HG03439 (cell line): ENCODE data around the gene DCP1B.
A peak's percentile ranks its signal among the peaks of the same experiment; 100 is the strongest.

ENCODE experiments used
- ATAC-seq: cut with Tn5 transposase; IDR thresholded peaks from one replicate; pipeline ENCODE4 v1.9.1; 2021; ENCODE audit warnings: mild to moderate bottlenecking, moderate library complexity; ENCODE audit not compliant: unreplicated experiment

The DCP1B gene

DNA sequence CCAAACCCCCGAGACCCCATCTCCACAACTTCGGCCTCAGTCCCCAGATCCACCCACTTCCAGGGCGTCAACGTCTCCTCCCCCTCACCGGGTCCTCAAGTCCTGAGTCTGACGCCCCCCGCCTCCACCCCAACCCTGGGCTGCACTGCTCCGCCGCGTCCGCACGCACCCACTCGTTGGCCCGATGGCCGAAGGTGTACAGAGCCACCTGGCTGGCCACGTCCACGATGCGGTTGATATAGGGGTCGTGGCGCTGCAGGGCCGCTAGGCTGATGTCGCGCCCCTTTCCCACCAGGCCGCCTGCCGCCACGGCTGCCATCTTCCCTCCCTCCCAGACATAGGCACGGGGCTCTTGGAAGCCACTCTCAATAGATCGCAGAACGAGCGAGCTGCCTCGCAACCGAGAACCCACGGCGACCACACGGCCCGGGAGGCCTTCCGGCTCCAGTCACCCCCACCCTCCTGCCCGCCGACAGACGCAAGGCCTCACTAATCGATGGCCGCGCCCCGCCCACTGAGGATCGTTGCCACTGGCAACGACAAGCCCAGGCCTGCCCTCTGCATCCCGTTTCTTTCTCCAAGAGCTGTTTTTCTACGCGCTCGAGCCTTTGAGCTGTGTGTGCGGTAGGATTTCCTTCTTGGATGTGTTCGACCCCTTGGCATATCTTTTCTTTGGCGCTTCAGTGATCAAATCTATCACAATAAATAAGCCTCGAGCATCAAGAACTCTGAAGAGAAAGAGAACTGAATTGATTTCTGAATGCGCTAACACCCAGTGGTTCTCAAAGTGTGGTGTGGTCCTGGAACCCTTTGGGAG is at the start of gene DCP1B:
Gene DCP1B, minus strand, starts transcription at position 345 of the 817 bp plus-strand sequence. Its CDS starts 26 bp downstream, at position 319.
- ATAC-seq = peak; percentile 99

GRCh38 chr12:2053691-2054090 is 49.4 kb upstream of the DCP1B start:
- ATAC-seq = no peak

DNA sequence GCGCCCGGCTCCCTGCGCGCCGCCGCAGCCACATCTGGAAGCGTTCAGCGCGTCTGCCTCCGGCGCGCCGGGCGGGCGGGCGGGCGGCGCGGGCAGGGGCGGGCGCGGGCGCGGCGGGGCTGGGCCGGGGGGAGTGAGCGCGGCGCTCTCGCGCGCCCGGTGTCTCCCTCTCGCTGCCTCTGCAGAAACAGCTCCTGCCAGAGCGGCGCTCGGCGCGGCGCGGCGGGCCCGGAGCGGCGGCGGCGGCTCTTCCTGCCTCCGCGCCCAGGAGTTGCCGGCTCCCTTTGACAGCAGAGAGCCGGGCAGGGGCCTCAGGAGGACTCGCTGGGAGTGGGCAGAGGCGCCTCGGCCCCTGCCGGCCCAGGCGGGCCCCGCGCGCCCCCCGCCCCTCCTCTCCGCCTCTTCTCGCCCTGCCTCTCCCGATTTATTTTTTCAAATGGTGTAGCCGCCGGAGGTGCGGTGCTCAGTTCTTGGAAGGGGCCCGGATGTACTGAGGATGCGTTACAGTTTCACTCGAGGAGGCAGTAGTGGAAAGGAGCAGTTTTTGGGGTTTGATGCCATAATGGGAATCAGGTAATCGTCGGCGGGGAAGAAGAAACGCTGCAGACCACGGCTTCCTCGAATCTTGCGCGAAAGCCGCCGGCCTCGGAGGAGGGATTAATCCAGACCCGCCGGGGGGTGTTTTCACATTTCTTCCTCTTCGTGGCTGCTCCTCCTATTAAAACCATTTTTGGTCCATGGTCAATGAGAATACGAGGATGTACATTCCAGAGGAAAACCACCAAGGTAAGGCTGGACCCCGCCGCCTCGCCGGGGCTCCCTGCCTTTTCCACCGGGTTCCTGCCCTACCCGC is 48.8 kb upstream of the DCP1B start, which contains the start of gene CACNA1C:
Gene CACNA1C, plus strand, starts transcription at position 162 of the 853 bp plus-strand sequence. Its CDS starts 576 bp downstream, at position 738.
- no peak for ATAC-seq

DNA sequence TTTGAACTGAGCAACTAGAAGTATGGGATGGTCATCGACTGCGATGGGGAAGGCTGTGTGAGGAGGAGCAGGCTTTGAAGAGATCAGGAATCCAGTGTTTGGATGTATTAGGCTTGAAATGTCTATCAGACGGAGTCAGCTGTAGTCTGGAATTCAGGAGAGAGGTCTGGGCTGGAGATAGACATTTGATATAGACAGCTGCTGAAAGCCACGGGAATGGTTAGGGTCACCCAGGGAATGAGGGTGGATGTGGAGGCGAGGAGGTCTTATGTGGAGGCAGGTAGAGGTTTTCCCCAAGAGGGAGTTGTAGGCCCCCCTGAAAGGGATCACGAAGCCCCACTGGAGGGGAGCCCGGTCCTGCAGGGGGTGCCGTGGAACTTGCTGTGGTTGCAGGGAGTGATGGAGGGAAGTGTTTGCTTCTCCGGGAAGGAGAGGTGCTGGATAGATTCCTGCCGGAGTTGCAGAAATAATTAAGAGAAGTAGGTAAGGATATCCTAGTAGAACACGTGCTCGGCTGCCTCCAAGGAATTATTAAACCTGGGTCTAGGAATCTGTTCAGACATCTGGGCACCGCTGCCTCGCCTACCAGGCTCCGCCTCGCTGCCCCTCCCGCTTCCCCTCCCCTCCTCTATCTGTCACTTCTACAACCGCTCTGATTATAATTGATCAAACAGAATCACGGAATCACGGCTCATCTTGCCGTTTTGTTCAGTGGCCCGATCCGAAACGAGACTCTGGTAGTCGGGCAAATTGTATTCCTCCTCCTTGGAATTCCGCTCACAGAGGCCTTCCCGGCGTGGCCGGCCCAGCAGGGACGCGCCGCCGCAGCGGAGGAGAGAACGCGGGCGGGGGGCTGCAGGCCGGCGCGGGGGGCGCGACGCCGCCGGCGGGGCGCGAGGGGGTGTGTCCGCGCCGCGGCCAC is 47.7 kb upstream of the DCP1B start:
- ATAC-seq = no peak

- ATAC-seq = no peak
These were observed 45.6 kb upstream of the DCP1B start for GRCh38 chr12:2049604-2050540.

DNA sequence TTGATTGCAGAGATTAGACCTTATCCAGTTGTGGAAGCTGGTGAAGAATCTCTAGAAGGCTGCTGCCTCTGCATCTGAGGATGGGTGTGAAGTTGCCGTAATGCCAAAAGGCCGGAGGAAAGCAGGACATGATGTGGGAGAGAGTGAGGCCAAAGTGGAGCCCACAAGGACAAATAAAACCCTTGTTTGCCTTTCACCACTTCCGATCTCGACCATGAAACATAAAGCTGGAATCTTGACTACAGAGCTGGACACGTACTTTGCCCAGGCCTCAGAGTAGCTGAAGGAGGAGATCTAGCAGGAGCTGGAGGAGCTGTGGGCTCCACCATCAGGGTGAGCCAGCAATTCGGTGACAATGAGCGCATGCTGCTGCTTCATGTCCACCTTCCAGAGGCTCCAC is 43.5 kb upstream of the DCP1B start:
- ATAC-seq = no peak

GRCh38 chr12:2046957-2047356 is 42.7 kb upstream of the DCP1B start:
- ATAC-seq = no peak

- ATAC-seq = no peak
These were observed 39.9 kb upstream of the DCP1B start for GRCh38 chr12:2044165-2044564.

DNA sequence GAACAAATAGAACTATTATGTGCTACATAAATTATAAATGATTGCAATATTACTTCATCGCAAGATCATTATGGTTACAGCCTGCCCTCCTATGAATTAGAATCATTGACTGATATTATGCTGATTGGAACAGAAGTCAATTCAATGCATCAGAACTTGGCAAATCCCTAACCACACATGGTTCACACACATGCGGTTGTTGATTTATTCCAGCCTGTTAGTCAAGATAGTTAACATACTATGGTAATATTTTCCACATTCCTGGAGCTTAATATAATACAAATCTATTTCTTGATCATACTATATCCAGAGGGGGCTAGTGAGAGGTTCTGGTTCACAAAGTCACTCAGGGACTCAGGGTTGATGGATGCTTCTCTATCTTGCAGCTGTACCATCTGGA is 38.8 kb upstream of the DCP1B start:
- no peak for ATAC-seq

DNA sequence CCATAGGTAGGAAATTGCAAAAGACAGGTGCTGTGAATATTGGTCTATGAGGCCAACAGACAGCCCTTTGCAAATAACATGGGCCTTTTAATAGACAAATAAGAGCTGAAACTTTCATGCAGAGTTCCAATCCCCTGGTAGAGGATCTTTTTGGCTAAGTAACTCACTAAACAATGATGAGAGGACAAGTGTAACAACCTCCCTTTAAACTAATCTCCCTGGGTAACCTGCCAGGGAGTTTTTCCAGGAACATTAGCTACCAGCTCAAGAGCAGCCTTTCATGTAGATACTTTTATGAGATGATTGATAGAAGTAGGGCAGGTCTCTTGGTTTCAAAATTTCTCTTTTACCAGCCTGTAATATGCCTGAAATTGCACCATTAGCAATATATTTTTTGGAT is 34.8 kb upstream of the DCP1B start:
- ATAC-seq = no peak

DNA sequence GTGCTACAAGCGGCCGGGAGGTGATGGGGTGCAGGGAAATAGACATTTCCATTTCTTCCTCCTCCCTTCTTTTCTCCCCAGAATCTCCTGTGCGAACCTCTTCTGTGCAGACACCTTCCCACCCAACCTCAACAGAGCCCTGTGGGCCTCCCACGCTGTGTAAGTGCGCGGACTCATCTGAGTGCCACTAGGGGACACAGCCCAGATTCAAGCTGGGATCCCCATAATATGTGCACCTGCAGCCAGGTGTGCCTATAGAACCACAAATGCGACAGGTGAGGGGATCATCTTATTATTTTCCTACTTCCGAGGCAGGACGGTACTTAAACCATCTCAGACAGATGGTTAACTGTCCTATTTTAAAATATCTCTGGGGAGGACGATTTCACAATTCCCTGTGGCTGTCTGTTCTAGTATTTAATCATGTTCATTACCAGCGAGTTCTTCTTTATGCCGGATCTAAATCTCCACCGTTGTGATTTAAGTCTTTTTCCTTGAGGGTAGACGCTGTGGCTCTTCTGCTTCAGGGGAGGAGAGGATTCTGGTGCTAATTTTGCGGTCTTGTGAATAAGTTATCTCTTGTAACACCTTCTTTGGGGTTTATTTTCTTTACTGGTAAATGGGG is 31.3 kb upstream of the DCP1B start:
- ATAC-seq = peak; percentile 7

GRCh38 chr12:2034633-2035430 is 30.6 kb upstream of the DCP1B start:
- ATAC-seq = peak; percentile 74

DNA sequence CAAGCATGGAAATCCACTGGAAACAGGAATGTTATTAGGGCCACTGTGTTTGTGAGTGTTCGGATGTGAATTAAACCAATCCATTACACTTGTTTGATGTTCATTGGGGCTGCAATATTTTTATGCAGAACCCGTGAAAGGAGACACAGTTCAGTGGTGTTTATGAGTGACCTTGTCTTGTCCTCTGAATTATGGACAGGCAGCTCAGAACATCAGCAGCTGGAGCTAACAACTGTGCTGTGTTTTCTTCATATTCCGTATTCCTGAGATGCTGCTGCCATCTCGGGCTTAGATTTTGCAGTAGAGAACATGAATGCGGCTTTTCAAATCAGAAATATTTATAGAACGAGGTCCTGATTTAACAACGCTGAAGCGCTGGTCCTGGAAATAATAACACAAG is 28.2 kb upstream of the DCP1B start:
- no peak for ATAC-seq

GRCh38 chr12:2029851-2030250 is 25.6 kb upstream of the DCP1B start:
- no peak for ATAC-seq

DNA sequence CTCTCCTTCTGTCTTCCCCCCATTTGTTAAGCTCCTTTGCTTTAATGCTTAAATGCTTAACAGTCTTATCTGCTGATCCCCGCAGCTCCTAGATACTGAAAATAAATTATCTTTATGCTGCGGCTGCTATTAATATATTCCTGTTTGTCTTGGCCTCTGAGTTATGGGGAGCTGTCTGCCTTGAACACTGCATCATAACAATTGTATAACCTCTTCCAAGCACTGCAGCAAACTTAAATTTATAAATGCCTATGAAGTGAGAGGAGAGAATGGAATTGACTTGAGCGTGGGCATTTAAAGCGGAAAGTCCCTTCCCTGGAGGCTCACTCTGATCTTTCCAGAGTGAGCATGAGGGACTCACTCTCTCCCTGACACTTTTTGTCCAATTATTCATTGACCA is 23.1 kb upstream of the DCP1B start:
- no peak for ATAC-seq

DNA sequence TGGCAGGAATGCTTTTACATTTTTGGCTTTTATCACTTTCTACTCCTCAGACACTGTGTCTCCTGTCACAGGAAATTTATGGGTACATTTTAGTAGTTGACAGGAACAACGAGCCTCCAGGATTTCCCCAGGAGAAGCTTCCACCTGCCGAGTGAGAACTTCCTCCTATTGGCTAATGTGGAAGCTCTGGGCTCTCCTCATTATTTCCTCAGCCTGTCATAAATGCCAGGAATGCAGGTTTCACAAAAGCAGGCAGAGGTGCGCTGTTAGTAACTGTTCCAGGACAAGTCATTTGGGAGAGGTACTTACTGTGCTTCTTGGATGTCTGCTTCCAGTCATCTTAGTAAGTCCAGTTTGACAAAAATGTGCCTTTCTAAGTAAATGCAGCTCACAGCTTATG is 19.1 kb upstream of the DCP1B start:
- no peak for ATAC-seq

GRCh38 chr12:2020511-2020910 is 16.3 kb upstream of the DCP1B start:
- no peak for ATAC-seq

DNA sequence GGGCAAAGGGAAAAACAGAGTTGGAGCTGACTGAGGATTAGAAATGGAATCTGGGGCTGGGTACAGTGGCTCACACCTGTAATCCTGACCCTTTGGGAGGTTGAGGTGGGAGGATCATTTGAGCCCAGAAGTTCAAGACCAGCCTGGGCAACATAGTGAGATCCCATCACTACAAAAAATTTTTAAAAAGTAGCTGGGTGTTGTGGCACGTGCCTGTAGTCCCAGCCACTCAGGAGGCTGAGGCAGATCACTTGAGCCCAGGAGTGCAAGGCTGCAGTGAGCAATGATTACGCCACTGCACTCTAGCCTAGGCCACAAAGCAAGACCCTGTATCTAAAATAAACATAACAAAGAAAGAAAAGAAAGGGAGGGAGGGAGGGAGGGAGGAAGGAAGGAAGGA is 14.9 kb upstream of the DCP1B start:
- no peak for ATAC-seq
